GM19023 (cell line): ENCODE data around the gene SULT2B1.
"Not testable (repeated sequence)": the region's sequence is repeated elsewhere in the genome, so short reads cannot be mapped to it uniquely, and the experiment has no call there.

Source experiments
- ATAC-seq: cut with Tn5 transposase; IDR thresholded peaks from one replicate; pipeline ENCODE4 v1.9.1; 2021; ENCODE audit warnings: mild to moderate bottlenecking, moderate library complexity; ENCODE audit not compliant: unreplicated experiment

SULT2B1 gene

DNA sequence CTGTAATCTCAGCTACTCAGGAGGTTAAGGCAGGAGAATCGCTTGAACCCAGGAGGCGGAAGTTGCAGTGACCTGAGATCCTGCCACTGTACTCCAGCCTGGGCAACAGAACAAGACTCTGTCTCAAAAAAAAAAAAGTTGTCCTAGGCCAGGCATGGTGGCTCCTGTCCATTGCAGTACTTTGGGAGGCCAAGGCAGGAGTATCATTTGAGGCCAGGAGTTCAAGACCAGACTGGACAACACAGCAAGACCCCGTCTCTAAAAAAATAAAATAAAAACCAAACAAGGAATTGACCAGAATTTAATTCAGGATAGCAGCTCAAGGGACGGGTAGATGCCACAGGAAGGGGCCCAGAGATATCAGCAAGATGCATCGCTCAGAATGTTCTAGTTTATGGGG lies 4.9 kb downstream of the SULT2B1 start:
- ATAC-seq: no peak

DNA sequence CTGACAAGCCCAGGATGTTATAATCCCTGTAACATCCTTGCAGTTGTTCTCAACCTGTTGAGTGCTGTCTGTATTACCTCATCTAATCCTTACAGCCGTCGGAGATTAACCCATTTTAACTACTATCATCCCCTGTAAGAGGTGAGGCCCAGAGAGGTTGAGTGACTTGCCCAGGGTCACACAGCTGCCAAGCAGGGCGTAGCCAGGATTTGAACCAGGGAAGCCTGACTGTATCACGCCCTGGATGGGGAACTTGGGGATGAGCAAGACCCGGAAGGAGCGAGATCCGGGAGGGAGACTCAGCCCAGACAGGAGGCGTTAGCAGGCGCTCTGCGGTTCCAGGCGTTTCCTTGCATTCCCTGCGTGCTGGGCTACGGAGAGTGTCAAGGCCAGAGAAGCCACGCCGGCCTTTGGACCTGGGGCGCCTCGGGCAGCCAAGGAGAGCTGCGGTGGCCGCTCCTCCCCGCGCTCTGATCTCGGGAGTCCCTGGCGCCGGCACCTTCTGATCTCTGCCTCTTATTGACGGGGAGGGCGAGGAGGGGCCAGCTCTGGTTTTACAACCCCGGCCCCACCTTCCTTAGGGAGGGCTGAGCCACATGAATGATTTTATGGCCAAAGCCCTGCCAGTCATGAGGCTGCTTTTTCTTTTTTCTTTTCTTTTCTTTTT lies 6.2 kb downstream of the SULT2B1 start:
- ATAC-seq: no peak

DNA sequence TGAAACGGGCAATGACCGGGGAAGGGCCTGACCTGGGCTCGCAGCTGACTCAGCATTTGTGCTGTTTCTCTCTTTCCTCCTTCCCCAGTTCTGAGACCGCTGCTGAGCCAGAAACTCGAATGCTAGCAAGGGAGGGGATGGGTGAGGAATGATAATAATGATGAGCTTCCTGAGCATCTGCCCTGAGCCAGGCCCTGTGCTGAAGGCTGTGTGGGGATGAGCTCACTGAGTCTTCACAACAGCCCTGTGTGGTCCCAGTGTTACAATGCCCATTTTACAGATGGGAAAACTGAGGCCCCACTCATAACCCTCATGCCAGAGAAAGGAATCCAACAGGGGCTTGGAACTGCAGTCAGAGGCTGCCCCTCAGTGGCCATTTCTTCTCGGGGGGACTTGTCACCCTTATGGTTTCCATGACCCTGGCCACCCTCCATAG lies 8.1 kb downstream of the SULT2B1 start:
- ATAC-seq: no peak

- ATAC-seq: no peak
These were observed 9.4 kb downstream of the SULT2B1 start for GRCh38 chr19:48561412-48561811.

DNA sequence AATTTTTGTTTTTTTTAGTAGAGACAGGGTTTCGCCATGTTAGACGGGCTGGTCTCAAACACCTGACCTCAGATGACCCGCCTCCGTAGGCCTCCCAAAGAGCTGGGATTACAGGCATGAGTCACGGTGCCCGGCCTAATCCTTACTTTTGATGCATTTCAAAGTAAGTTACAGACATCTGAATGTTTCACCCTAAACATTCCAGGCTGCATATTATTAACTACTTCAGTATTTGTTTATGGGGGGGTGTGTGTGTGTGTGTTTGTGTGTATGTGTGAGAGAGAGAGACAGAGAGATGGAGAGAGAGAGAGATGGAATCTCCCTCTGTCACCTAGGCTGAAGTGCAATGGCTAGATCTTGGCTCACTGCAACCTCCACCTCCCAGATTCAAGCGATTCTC lies 13.1 kb downstream of the SULT2B1 start:
- ATAC-seq: no peak

GRCh38 chr19:48568345-48568886 lies 16.4 kb downstream of the SULT2B1 start:
- no peak for ATAC-seq

DNA sequence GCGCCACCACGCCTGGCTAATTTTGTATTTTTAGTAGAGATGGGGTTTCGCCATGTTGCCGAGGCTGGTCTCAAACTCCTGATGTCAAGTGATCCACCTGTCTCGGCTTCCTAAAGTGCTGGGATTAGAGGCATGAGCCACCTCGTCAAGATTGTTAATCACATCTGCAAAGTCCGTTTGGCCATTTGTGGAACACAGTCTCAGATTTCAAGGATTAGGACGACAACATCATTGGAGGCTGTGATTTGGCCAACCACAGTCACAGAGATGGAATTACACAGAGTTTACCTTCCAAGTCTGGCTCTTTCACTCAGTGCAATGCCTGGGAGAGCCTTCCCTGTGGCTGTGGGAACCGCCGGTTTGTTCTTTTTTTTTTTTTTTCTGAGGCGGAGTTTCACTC lies 17.8 kb downstream of the SULT2B1 start:
- no peak for ATAC-seq

DNA sequence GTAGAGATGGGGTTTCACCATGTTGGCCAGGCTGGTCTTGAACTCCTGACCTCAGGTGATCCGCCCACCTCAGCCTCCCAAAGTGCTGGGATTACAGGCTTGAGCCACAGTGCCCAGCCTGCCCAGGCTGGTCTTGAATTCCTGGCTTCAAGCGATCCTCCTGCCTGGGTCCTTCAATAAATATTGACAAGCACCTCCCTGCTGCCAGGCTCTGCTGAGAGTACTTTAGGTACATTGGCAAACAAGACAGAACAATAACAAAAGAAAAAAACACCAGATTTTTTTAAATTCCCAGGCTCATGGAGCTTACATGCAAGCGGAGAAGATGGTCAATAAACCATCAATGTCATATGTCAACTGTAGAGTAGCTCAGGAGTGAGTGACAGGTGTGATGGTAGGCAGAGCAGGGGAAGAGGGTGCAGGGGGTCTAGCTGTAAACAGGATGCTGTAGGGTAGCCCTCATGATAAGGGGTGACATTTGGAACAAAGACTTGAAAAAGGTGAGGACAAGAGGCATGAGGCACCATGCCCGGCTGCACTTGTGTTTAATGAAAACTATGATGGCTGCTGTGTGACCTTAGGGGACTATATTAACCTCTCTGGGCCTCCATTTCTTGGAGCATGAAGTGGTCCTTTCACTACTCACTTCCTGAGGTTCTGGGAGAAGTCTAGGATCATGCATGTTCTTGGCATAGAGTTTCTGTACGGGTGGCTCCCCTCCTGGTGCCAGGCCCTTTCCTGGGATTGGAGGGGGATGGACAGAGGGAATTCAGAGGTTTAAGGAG lies 19.6 kb downstream of the SULT2B1 start:
- no peak for ATAC-seq

GRCh38 chr19:48573163-48573505 lies 21.2 kb downstream of the SULT2B1 start:
- no peak for ATAC-seq

DNA sequence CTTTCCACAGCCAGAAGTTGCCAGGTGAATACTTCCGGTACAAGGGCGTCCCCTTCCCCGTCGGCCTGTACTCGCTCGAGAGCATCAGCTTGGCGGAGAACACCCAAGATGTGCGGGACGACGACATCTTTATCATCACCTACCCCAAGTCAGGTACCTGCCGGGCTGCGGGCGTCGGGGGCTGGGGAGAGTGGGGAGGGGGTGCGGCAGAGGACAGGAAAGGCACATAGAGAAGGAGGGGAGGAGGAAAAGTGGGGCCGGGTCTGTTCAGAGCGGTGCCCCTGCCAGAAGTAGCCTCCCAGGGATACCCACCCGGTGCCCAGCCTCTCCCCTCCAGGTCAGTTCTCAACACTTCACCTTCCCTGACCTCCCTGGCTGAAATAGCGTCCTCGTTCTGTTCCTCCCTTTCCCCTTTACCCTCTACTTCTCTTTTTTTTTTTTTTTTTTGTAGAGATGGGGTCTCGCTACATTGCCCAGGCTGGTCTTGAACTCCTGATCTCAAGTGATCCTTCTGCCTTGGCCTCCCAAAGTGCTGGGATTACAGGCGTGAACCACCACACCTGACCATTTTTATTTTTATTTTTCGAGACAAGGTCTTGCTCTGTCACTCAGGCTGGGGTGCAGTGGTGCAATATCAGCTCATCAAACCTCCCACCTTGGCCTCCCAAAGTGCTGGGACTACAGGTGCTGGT lies 24.1 kb downstream of the SULT2B1 start:
- no peak for ATAC-seq

- ATAC-seq: not testable (repeated sequence)
These were observed 25.9 kb downstream of the SULT2B1 start for GRCh38 chr19:48577908-48578307.

DNA sequence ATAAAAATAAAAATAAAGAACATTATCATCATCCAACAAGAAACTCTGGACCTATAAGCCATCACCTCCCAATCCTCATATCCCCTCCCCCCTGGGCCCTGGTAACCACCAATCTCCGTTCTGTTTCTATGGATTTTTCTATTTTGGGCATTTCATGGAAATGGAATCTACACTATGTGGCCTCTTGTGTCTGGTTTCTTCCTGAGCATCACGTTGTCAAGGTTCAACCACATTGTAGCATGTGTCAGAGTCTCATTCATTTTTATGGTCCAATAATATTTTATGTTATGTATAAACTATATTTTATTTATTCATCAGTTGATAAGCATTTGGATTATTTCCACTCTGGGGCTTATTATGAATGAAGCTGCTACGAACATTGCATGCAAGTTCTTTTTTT lies 26.9 kb downstream of the SULT2B1 start:
- no peak for ATAC-seq

GRCh38 chr19:48582168-48582567 lies 30.2 kb downstream of the SULT2B1 start:
- ATAC-seq: no peak

- ATAC-seq: no peak
These were observed 35.4 kb downstream of the SULT2B1 start for GRCh38 chr19:48587387-48587786.

GRCh38 chr19:48588670-48589401 lies 36.9 kb downstream of the SULT2B1 start:
- ATAC-seq: no peak

GRCh38 chr19:48591021-48591420 lies 39.0 kb downstream of the SULT2B1 start:
- ATAC-seq: no peak

GRCh38 chr19:48595171-48595570 lies 43.2 kb downstream of the SULT2B1 start:
- no peak for ATAC-seq

DNA sequence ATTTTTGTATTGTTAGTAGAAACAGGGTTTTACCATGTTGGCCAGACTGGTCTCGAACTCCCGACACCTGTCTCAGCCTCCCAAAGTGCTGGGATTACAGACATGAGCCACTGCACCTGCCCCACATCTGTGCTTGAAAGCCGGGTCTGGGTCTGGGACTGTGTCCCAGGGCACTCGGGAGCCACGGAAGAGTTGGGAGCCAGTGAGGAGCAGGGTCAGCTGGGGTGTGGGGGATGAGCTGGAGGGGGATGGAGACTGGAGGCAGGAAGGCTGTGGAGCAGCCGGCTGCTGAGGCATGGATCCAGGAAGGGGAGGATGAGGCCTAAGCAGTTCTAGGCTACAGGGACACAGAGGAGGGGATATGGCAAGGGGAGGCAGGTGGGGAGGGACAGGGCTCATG lies 43.9 kb downstream of the SULT2B1 start:
- no peak for ATAC-seq

DNA sequence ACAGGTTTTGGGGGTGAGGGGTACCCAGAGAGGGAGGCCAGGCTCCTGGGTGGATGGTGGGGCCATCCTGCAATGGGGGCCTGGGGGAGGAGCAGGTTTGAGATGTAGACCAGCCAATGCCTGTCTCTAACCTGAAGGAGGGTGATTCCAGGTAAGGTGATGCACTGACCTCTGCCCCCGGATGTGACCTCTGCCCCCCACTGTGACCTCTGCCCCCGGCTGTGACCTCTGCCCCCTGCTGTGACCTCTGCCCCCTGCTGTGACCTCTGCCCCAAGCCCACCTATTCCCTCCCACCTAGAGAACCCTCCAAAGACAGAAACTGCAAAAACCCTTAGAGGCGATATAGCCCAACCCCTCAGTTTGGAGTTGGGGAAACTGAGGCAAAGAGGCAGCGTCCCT lies 44.3 kb downstream of the SULT2B1 start:
- no peak for ATAC-seq

- ATAC-seq: no peak
These were observed 44.9 kb downstream of the SULT2B1 start for GRCh38 chr19:48596679-48597465.
